Measurements from ENCODE around the gene A1BG. TPM values are rescaled to one million over a fixed set of nuclear protein-coding genes. Genes with fewer than 3 reads are reported as not detected.
"Not testable (repeated sequence)": the region's sequence is repeated elsewhere in the genome, so short reads cannot be mapped to it uniquely, and the experiment has no call there.

Gene A1BG
- total RNA-seq, 1 experiment from 2014 or later: 45.5 TPM

DNA sequence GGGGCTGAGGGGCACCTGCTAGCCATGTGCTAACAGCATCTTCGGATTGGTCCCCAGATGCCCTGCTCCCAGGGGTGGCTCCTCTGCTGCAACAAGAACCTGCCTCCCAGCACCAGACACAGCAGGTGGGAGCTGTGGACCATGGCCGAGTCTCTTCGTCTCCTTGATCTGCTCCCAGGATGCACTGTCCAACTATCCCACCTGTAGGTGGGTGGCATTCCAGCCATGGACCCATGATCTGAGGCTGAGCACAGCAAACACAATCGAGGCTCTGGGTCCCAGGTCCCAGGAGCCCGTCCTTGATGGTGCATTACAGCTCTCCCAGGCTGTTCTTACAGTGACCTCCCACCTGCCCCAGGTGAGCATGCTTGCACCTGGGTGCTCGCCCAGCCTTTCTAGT is 26.0 kb upstream of the A1BG start:
- Histone ChIP-seq H3K4me3 (ENCODE audit: insufficient read depth, low read depth, low read length) (no peak overlapping the region), H3K36me3 (replicated peaks; ENCODE audit: control insufficient read depth, insufficient read depth, low read length) (no peaks in the 10 kb centered on the region), H3K27me3 (ENCODE audit: control insufficient read depth, insufficient read depth, low read length) (no peaks in the 10 kb centered on the region)
- DNase-seq: no peak

DNA sequence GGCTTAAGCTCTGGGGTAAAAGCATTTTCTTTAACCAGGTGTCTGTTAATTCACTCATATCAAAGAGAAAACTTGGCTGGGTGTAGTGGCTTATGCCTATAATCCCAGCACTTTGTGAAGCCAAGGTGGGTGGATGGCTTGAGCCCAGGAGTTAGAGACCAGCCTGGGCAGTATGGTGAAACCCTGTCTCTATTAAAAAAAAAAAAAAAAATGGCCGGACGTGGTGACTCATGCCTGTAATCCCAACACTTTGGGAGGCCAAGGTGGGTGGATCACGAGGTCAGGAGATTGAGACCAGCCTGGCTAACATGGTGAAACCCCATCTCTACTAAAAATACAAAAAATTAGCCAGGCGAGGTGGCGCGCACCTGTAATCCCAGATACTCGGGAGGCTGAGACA is 23.4 kb upstream of the A1BG start:
- DNase-seq; H3K36me3 ChIP-seq (replicated peaks; ENCODE audit: control insufficient read depth, insufficient read depth, low read length); H3K27me3 ChIP-seq (ENCODE audit: control insufficient read depth, insufficient read depth, low read length); H3K4me3 ChIP-seq (ENCODE audit: insufficient read depth, low read depth, low read length): not testable (repeated sequence)

DNA sequence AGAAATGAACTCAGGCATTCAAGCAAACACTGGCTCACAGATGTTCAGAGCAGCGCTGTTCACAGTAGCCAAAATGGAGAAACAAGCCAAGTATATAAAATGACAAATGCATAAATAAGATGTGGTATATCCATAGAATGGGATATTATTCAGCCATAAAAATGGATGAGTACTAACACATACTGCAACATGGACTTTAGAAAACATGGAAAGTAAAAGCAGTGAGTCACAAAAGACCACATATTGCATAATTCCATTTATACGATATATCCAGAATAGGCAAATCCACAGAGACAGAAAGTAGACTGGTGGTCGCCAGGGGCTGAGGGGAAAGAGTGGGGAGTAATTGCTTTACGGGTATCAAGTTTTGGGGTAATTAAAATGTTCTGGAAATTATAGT is 20.9 kb upstream of the A1BG start:
- DNase-seq: no peak
- H3K36me3 ChIP-seq (replicated peaks; ENCODE audit: control insufficient read depth, insufficient read depth, low read length): no peaks in the 10 kb centered on the region
- no peak overlapping the region for H3K4me3 ChIP-seq (ENCODE audit: insufficient read depth, low read depth, low read length)
- H3K27me3 ChIP-seq (ENCODE audit: control insufficient read depth, insufficient read depth, low read length): no peaks in the 10 kb centered on the region

DNA sequence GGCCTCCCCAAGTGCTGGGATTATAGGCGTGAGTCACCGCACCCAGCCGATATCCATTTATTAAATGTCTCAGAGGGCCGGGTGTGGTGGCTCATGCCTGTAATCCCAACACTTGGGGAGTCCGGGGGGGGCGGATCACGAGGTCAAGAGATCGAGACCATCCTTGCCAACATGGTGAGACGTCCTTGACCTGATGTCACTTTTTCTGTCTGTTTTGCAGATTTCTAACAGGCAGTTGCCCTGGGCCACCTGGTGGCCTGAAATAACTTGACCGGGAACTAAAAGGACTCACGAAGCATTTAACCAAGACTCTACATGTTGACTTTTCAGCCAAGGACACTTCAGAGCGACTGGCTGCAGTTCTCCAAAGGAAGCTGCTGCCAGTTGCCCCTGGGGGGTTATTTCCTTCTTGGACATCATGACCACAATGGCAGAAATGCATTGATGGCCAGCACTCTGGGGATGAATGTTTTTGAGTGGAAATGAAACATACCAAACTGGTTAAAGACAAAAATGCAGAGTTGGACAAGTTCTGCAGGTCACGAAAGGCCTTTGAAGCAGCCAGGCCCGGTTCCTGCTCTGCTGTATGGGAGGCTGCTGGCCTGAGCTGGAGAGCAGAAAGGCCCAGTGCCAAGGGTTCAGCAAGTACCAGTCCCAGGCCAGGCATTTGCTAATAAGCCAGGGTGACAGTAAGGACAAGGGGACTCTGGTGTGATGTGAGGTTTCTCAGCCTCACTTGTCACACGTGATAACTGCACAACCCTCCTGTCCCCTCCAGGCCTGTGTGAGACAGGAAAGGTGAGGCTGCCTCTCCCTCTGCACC is 19.2 kb upstream of the A1BG start:
- no peaks in the 10 kb centered on the region for H3K27me3 ChIP-seq (ENCODE audit: control insufficient read depth, insufficient read depth, low read length)
- DNase-seq: peak; percentile 66
- no peaks in the 10 kb centered on the region for H3K36me3 ChIP-seq (replicated peaks; ENCODE audit: control insufficient read depth, insufficient read depth, low read length)
- no peak overlapping the region for H3K4me3 ChIP-seq (ENCODE audit: insufficient read depth, low read depth, low read length)

DNA sequence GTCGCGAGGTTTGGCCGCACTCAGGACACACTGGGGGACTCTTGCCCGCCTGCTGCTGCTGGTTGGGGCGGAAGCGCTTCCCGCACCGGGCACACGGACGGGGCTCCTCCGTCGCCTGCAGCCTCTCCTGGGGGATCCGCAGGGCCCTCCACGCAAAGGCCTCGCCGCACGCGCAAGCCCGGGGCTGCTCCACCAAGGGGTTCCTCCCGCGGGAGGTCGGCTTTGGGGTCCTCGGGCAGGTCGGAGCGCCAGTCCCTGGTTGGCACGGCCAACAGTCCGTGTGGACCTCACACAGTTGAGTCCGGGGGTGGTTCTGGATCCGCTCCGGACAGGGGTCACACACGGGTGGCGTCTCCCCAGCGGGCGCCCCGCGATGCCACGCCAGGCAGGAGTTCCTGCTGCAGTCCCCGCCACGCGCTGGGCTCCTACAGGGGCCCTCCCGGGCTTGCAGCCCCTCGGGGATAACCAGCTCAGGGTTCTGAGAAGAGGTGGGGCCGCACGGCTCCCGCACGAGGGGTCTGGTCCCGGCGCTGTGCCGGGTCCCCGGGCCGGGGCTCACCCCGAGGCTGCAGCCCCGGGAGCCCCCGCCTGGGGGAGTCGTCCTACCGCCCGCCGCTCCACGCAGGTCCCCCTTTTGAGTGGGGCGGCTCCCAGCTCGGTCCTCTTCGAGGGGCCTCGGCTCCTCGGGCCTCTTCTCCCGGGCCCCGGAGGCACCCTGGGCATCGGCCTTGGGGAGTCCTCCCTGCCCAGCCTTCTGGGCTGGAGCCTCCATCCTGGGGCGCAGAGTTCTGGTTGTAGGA is 15.5 kb upstream of the A1BG start:
- no peaks in the 10 kb centered on the region for H3K36me3 ChIP-seq (replicated peaks; ENCODE audit: control insufficient read depth, insufficient read depth, low read length)
- no peak overlapping the region for H3K4me3 ChIP-seq (ENCODE audit: insufficient read depth, low read depth, low read length)
- peak; percentile 73 for DNase-seq
- no peaks in the 10 kb centered on the region for H3K27me3 ChIP-seq (ENCODE audit: control insufficient read depth, insufficient read depth, low read length)

DNA sequence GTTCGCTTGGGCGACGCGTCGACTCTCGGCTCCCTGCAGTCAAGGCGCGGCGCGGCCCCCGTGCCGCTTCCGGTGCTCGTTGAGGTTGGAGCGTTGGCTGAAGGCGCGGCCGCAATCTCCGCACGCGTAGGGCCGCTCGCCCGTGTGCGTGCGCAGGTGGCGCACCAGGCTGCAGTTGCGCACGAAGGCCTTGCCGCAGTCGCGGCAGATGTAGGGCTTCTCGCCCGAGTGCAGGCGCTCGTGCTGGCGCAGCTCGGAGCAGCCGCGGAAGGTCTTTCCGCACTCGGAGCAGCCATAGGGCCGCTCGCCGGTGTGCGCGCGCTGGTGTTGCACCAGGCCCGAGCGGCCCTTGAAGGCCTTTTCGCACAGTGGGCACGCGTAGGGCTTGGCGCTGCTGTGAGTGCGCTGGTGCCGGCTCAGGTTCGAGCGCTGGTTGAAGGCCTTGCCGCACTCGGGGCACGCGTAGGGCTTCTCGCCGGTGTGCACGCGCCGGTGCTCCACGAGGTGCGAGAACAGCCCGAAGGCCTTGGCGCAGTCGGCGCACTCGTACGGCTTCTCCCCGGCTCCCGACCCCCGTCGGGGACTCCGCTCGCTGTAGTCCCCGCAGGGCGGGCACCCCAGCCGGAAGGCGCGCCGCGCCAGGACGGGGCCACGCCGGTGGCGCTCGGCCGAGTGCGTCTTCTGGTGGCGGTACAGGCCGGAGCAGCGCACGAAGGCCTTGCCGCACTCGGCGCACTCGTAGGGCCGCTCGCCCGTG is 14.6 kb upstream of the A1BG start:
- Histone ChIP-seq H3K27me3 (ENCODE audit: control insufficient read depth, insufficient read depth, low read length) (no peaks in the 10 kb centered on the region), H3K36me3 (replicated peaks; ENCODE audit: control insufficient read depth, insufficient read depth, low read length) (no peaks in the 10 kb centered on the region), H3K4me3 (ENCODE audit: insufficient read depth, low read depth, low read length) (no peak overlapping the region)
- DNase-seq: peak; percentile 58

DNA sequence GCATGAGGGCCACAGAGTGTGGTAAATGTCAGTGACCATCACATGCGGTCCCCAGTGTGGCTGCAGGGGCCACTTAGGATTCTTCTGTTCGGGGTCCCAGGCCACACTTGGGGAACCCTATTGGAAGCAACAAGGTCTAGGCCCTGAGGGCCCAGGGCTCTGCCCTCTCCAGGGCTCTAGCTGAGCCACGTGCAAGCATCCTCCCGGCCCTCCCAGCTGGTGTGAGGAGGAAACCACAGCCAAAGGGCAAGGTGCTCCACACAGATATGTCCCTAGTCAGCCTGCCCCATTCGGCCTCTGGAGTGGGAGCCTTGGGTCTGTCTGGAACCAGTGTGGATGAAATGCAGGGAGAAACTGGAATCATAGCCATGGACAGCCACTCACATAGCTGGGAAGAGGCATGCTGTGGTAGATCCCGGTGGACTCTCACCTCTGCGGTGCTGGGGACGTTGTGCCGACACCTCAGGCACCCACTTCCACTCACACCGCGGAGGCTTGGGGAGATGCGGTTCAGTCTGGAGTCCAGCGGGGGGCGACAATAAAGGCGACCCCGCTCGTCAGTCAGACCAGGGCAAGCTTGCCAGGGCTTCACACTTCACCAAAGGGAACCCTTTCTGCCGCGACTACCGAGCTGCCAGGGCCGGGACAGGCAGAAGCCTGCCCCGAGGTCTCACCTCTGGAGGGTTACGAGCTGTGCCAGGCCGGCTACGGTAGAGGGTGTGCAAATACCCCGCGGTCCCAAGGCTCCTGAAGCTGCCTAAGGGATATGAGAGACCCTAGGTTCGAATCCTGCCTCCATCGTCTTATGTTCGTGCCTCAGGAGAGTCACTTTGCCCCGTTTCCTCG is 13.5 kb upstream of the A1BG start:
- DNase-seq: peak; percentile 29
- Histone ChIP-seq H3K36me3 (replicated peaks; ENCODE audit: control insufficient read depth, insufficient read depth, low read length) (no peaks in the 10 kb centered on the region), H3K4me3 (ENCODE audit: insufficient read depth, low read depth, low read length) (no peak overlapping the region), H3K27me3 (ENCODE audit: control insufficient read depth, insufficient read depth, low read length) (no peaks in the 10 kb centered on the region)

DNA sequence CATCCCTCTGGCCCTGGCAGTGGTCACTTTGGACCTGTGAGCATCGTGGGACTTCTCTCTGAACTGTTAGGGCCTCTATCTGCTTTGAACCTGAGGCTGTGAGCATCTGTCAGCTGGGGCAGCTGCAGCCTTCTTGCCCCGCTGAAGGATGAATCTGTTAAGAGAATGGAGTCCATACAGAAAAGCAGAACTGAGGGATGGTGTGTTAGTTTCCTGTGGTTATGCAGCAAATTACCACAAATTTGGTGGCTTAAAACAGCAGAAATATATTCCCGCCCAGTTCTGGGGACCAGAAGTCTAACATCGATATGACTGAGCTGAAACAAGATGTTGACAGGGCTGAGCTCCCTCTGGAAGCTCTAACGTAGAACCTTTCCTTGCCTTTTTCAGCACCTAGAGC is 10.9 kb upstream of the A1BG start:
- Histone ChIP-seq H3K27me3 (ENCODE audit: control insufficient read depth, insufficient read depth, low read length) (no peaks in the 10 kb centered on the region), H3K4me3 (ENCODE audit: insufficient read depth, low read depth, low read length) (no peak overlapping the region)
- no peak for DNase-seq

DNA sequence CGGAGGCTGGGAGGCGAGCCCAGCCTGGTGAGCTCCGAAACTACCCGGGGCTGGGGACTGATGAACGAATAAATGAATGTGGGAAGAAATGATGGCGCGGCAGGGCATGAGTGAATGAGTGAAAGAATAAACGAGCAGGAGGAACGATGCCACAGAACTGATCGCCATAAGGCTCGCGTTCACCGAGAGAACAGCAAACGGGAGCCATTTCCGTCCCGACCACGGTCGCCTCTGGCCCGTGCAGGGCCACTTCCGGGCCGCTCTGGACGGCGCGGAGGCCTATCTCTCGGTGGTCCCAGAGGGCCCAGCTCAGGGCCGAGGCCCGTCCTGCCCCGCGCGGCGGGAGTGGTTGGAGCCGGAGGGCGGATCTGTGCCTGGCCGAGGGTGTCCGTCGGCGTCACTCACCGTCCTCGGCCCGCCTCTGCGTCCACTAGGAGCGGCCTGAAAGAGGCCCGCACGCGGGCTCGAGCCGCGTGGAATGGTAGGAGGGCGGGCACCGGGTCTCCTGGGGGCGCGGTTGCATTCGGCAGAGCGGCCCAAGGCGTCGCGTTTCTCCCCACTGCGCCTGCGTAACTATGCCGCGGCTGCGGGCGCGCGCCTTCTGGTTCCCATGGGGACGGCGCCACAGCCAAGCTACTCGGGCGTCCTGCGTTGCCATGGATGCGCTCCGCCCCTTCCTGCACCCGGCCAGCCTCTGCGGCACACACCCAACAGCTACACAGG is 9.1 kb upstream of the A1BG start, which contains the start of gene ZNF497:
Gene ZNF497 (minus strand): TSS at position 480 of the 723 bp plus-strand sequence. CDS start 5,116 bp downstream, outside the sequence.
- peak; percentile 100 for DNase-seq
- Histone ChIP-seq H3K36me3 (replicated peaks; ENCODE audit: control insufficient read depth, insufficient read depth, low read length) (no peaks in the 10 kb centered on the region), H3K27me3 (ENCODE audit: control insufficient read depth, insufficient read depth, low read length) (no peaks in the 10 kb centered on the region), H3K4me3 (ENCODE audit: insufficient read depth, low read depth, low read length) (peak within 1 kb of the TSS; percentile 83)

More for the DNA sequence above, 10.9 kb upstream of the A1BG start:
- no peaks in the 10 kb centered on the region for H3K36me3 ChIP-seq (replicated peaks; ENCODE audit: control insufficient read depth, insufficient read depth, low read length)

DNA sequence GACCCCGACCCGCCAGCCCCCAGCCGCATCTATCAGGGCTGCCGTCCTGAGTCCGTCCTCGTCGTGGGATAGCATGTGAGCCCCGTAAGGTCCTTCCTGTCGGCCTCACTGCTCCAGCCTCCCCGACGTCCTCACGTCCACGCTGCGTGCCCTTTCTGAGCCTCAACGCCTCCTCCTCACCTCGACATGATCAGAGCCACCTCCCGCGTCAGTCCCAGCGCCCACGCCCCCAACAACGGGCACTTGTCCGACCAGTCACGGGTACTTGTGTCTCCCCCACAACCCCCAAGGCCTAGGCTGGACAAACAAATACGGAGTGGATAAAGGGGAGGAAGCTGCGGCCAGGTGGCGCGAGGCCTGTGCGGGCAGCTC is 8.6 kb upstream of the A1BG start:
- H3K4me3 ChIP-seq (ENCODE audit: insufficient read depth, low read depth, low read length): peak overlapping the region; percentile 83

DNA sequence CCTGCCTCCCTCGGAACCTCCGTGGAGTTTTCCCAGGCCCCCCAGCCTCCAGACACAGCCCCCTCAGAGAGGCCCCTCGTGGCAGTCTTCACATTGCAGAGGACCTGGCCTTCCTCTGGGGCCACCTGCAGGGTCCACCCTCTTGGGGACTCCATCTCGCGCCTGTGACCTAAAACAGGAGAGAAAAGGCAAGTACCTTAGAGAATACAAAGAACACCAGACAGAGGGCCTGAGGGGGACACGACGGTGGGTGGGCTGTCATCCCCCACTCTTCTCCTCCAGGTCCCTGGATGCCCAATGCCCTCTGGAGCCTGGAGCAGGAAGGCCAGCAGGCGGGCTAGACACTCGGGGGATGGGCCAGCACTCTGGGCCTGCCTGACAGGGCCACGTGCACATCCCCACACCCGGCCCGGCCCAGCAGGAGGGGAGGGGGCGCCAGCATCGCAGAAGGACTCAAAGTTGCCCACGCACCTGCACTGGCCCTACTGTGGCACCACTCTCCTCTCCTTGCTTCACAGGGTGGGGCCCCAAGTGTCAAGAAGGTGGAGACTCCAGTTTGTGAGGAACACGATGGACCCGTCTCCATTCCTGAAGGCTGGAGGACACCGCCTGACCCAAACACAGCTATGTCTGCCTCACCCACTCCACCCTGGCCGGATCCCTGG is 4.3 kb upstream of the A1BG start:
- DNase-seq: peak; percentile 75
- Histone ChIP-seq H3K4me3 (ENCODE audit: insufficient read depth, low read depth, low read length) (no peak overlapping the region), H3K27me3 (ENCODE audit: control insufficient read depth, insufficient read depth, low read length) (no peaks in the 10 kb centered on the region), H3K36me3 (replicated peaks; ENCODE audit: control insufficient read depth, insufficient read depth, low read length) (no peaks in the 10 kb centered on the region)

More for the DNA sequence above, 8.6 kb upstream of the A1BG start:
- H3K27me3 ChIP-seq (ENCODE audit: control insufficient read depth, insufficient read depth, low read length): no peaks in the 10 kb centered on the region
- DNase-seq: peak; percentile 90
- no peaks in the 10 kb centered on the region for H3K36me3 ChIP-seq (replicated peaks; ENCODE audit: control insufficient read depth, insufficient read depth, low read length)

DNA sequence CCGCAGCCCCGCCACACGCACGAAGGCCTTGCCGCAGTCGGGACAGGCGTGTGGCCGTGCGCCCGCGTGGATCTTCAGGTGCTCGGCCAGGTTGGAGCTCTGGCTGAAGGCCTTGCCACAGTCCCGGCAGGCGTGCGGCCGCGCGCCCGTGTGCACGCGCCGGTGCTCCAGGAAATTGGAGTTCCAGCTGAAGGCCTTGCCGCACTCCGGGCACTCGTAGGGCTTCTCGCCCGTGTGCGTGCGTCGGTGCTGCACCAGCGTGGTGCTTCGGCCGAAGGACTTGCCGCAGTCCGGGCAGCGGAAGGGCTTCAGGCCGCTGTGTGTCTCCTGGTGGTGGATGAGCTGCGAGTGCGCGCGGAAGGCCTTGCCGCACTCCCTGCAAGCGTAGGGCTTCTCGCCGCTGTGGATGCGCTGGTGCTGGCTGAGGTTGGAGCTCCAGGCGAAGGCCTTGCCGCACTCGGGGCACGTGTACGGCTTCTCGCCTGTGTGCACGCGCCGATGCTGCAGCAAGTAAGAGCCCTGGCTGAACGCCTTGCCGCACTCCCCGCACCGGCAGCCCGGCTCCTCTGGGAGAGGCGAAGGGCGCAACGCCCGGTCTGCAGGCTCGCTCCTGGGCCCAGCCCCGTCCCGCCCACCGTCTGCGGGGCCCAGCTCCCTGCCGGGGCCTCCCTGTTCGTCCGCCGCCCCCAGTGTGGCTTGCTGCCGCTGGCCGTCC is 3.6 kb upstream of the A1BG start:
- Histone ChIP-seq H3K27me3 (ENCODE audit: control insufficient read depth, insufficient read depth, low read length) (no peaks in the 10 kb centered on the region), H3K36me3 (replicated peaks; ENCODE audit: control insufficient read depth, insufficient read depth, low read length) (no peaks in the 10 kb centered on the region), H3K4me3 (ENCODE audit: insufficient read depth, low read depth, low read length) (no peak overlapping the region)
- peak; percentile 71 for DNase-seq
